Kidney (tissue), 14 donors: ENCODE measurements around the gene NLK. TPM values are rescaled to one million over a fixed set of nuclear protein-coding genes. Genes with fewer than 3 reads are reported as not detected.

ENCODE experiments used
- DNase-seq, 5 donors: peaks; one replicate each; pipeline ENCODE4 v3.0.0-alpha.2; 2013 to 2020
- FAIRE-seq: peaks from 2 replicates; lab custom pipeline; 2012; peaks lifted over from hg19 to GRCh38; lab: Jason Lieb, UNC
- H3K27ac ChIP-seq, 2 donors: one replicate each; pipeline ENCODE4 v1.7.0; 2013; ENCODE audit warnings: low read depth in 2 of 2, low read length in 2 of 2, inconsistent platforms in 1 of 2
- H3K27me3 ChIP-seq: one replicate; pipeline ENCODE4 v1.7.1; 2013; ENCODE audit warnings: low read length, inconsistent platforms; ENCODE audit not compliant: control insufficient read depth, insufficient read depth
- H3K36me3 ChIP-seq, 3 donors: one replicate each; pipeline versions ENCODE4 v1.7.0 to v1.7.1; 2013; ENCODE audit warnings: low read length in 3 of 3, control low read depth in 1 of 3, inconsistent platforms in 1 of 3; ENCODE audit not compliant: insufficient read depth in 3 of 3, control insufficient read depth in 2 of 3
- H3K4me1 ChIP-seq, 3 donors: one replicate each; pipeline versions ENCODE4 v1.7.0 to v1.7.1; 2013; ENCODE audit warnings: low read length in 3 of 3, inconsistent platforms in 1 of 3, low read depth in 1 of 3; ENCODE audit not compliant: control insufficient read depth in 2 of 3, insufficient read depth in 2 of 3
- H3K4me3 ChIP-seq, 3 donors: one replicate each; pipeline versions ENCODE4 v1.7.0 to v1.8.1; 2013; ENCODE audit warnings: low read length in 3 of 3, control low read depth in 1 of 3, inconsistent platforms in 1 of 3
- H3K9ac ChIP-seq, 3 donors: one replicate each; pipeline versions ENCODE4 v1.7.0 to v1.7.1; 2013; ENCODE audit warnings: low read length in 3 of 3, control low read depth in 1 of 3, inconsistent platforms in 1 of 3
- H3K9me3 ChIP-seq, 3 donors: one replicate each; pipeline versions ENCODE4 v1.7.0 to v1.7.1; 2013; ENCODE audit warnings: low read length in 3 of 3, control low read depth in 1 of 3, inconsistent platforms in 1 of 3; ENCODE audit not compliant: control insufficient read depth in 2 of 3, insufficient read depth in 1 of 3
- CTCF ChIP-seq: IDR thresholded peaks from 3 replicates; pipeline ENCODE4 v1.5.1; 2012; ENCODE audit warnings: mild to moderate bottlenecking, moderate library complexity, borderline replicate concordance; ENCODE audit not compliant: insufficient read depth; ENCODE audit errors: extremely low read depth
- intact Hi-C: fragments of 100-400 bp; cut with DNase I; formaldehyde crosslinking; loops from one replicate; pipeline ENCODE4 v1.11.1; 2022
- polyA plus RNA-seq: library from polyadenylated mRNA; stranded (reverse); fragments of 350-450 nt; fragmentation: Illumina TruSeq; extraction: RNeasy Lipid Tissue Mini Kit (QIAGEN cat#74804); gene quantifications from one replicate; pipeline ENCODE4 v1.2.3, GENCODE V29; 2014; ENCODE audit warnings: low read depth, low replicate concordance; ENCODE audit not compliant: insufficient read depth
- total RNA-seq: library from RNA; stranded (reverse); fragmentation: NEBNext Ultra II Directional; extraction: Animal tissue kit (Norgen Biotek cat#: 25700); gene quantifications from one replicate; pipeline ENCODE4 v1.2.1, GENCODE V29; 2021
- donor health status: control.
- donor health status: control.
- donor health status: control.
- donor health status: control.
- donor health status: control.
- donor health status: DM: yes; HTN: yes; CAD: no.
- donor health status: Normal renal cell carcinoma (clear cell type).

The NLK gene
- total and polyA plus RNA-seq, 2 donors from 2014 or later = 20.2 to 31.3 TPM

DNA sequence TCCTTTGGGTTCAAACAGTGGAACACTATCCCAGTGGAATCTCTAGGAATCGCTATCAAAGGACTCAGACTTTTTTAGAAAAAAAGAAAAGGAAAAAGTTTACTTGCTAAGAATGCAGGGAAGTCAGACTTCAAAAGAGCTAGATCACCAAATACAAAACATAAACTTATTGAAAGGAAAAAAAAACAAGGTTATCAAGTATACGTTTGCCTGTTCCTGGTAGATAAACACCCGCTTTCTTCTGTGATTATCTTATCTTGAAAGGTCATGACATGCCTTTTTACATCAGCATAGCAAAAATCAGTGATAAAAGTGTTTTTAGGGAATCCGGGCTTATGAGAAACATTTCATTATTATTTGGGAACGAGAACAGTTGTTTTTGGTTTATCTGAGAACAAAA lies 147.2 kb downstream of the NLK start:
- H3K27ac ChIP-seq = no peak overlapping the region
- H3K36me3 ChIP-seq = peaks cover 0 to 14% (median 2%) of the 10 kb centered on the region in 3 donors
- TF ChIP-seq CTCF = no peak

DNA sequence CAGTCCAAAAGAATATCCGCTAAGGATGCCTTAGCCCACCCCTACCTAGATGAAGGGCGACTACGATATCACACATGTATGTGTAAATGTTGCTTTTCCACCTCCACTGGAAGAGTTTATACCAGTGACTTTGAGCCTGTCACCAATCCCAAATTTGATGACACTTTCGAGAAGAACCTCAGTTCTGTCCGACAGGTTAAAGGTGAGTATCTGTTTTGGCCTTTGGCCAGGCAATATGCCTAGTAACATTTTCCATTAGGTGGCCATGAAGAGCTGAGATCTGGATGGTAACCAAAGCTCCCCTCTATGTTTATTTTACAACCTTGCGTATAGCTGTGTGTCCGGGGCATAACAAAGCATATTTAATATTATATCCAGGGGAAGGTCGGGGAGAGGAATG lies 148.5 kb downstream of the NLK start:
- Histone ChIP-seq H3K4me3 (no peak overlapping the region), H3K27ac (no peak overlapping the region), H3K27me3 (no peaks in the 10 kb centered on the region), H3K9me3 (no peaks in the 10 kb centered on the region), H3K4me1 (peaks cover 0 to 2% (median 0%) of the 10 kb centered on the region in 3 donors), H3K9ac (no peak overlapping the region), H3K36me3 (peaks cover under 1 to 10% (median 1%) of the 10 kb centered on the region in 3 donors)
- no peak for TF ChIP-seq CTCF
- FAIRE-seq (no peak), DNase-seq (no peak)
- intact Hi-C loops = no loop called here

More for the DNA sequence above, 147.2 kb downstream of the NLK start:
- FAIRE-seq = no peak
- intact Hi-C loops = no loop called here
- no peak overlapping the region for H3K4me3 ChIP-seq
- no peak overlapping the region for H3K9ac ChIP-seq
- H3K9me3 ChIP-seq = no peaks in the 10 kb centered on the region
- DNase-seq = no peak
- peaks cover 0 to 2% (median 0%) of the 10 kb centered on the region in 3 donors for H3K4me1 ChIP-seq
- H3K27me3 ChIP-seq = no peaks in the 10 kb centered on the region

DNA sequence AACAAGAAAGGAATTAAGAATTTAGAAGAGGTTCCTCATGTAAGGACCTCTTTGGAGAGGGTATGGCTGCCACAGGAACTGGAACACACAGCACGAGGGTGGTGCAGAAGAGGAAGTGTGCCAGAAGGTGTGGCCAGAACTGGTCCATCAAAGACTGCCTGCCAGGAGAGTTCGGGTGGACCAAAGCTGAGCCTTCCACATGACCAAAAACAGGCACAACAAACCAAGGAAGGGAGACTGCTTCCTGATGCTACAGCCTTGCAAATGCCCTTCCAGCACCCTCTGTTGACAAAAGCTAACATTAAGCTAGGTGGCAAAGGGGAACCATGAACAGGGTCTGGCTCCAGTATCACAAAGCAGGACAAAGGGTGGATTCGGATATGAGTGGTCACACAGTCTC lies 150.8 kb downstream of the NLK start:
- Histone ChIP-seq H3K4me3 (no peak overlapping the region), H3K27ac (peak overlapping the region in 1 of 2 donors; percentile 41), H3K27me3 (no peaks in the 10 kb centered on the region), H3K36me3 (peaks cover 0 to 6% (median 3%) of the 10 kb centered on the region in 3 donors), H3K9ac (no peak overlapping the region), H3K9me3 (no peaks in the 10 kb centered on the region), H3K4me1 (peaks cover 0 to 2% (median 0%) of the 10 kb centered on the region in 3 donors)
- peak in 1 of 5 donors; percentile 13 for DNase-seq
- no peak for FAIRE-seq
- no peak for TF ChIP-seq CTCF
- intact Hi-C loops = no loop called here

GRCh38 chr17:28194382-28194781 lies 151.9 kb downstream of the NLK start:
- intact Hi-C loops = no loop called here
- no peak for TF ChIP-seq CTCF
- H3K27me3 ChIP-seq = no peaks in the 10 kb centered on the region
- H3K36me3 ChIP-seq = peaks cover 0 to 3% (median 0%) of the 10 kb centered on the region in 3 donors
- FAIRE-seq (no peak), DNase-seq (no peak)
- peaks cover 0 to 2% (median 0%) of the 10 kb centered on the region in 3 donors for H3K4me1 ChIP-seq
- H3K4me3 ChIP-seq = no peak overlapping the region
- no peaks in the 10 kb centered on the region for H3K9me3 ChIP-seq
- H3K27ac ChIP-seq = no peak overlapping the region
- no peak overlapping the region for H3K9ac ChIP-seq
